HepG2 (cell line): ENCODE measurements around the gene ANLN. TPM values are rescaled to one million over a fixed set of nuclear protein-coding genes. Genes with fewer than 3 reads are reported as not detected.

ENCODE experiments used
- AHDC1 ChIP-seq: sonication (generic); formaldehyde crosslinking; IDR thresholded peaks from 2 replicates; pipeline ENCODE4 v1.5.1; 2020; ENCODE audit warnings: mild to moderate bottlenecking, missing genetic modification reagents, borderline replicate concordance
- ATF2 ChIP-seq: sonication (generic); formaldehyde crosslinking; IDR thresholded peaks from 2 replicates; pipeline ENCODE4 v1.4.0; 2020; ENCODE audit warnings: missing genetic modification reagents
- DBP ChIP-seq: sonication (generic); formaldehyde crosslinking; IDR thresholded peaks from 2 replicates; pipeline ENCODE4 v1.4.0; 2020; ENCODE audit warnings: missing genetic modification reagents; ENCODE audit errors: not compliant biosample characterization
- EP300 ChIP-seq, 3 experiments: sonication (generic) in 1 of 3; formaldehyde crosslinking in 1 of 3; IDR thresholded peaks; 2 replicates each; pipeline versions ENCODE4 v1.5.1 to v1.6.1; 2011 to 2020; ENCODE audit warnings: low read depth in 2 of 3, low read length in 2 of 3, borderline replicate concordance in 1 of 3, improper control_type of control experiment in 1 of 3, mild to moderate bottlenecking in 1 of 3, missing genetic modification reagents in 1 of 3, moderate library complexity in 1 of 3
- FOXO1 ChIP-seq: sonication (generic); formaldehyde crosslinking; IDR thresholded peaks from 2 replicates; pipeline ENCODE4 v1.4.0; 2020; ENCODE audit warnings: missing genetic modification reagents
- KMT2A ChIP-seq: sonication (generic); formaldehyde crosslinking; IDR thresholded peaks from 2 replicates; pipeline ENCODE4 v1.4.0; 2020; ENCODE audit warnings: missing genetic modification reagents
- ONECUT2 ChIP-seq: sonication (generic); formaldehyde crosslinking; IDR thresholded peaks from 2 replicates; pipeline ENCODE4 v1.4.0; 2020; ENCODE audit warnings: missing genetic modification reagents
- PHB2 ChIP-seq: fragments of 450-650 bp; IDR thresholded peaks from 2 replicates; pipeline ENCODE4 v1.6.1; 2018; ENCODE audit not compliant: partially characterized antibody
- RXRB ChIP-seq: IDR thresholded peaks from 2 replicates; pipeline ENCODE4 v1.6.1; 2016; ENCODE audit warnings: borderline replicate concordance, missing genetic modification reagents, missing compliant biosample characterization
- TBX2 ChIP-seq: sonication (generic); formaldehyde crosslinking; IDR thresholded peaks from 2 replicates; pipeline ENCODE4 v1.5.0; 2020; ENCODE audit warnings: missing genetic modification reagents, mild to moderate bottlenecking, borderline replicate concordance
- TEAD3 ChIP-seq: optimal IDR thresholded peaks from 2 replicates; pipeline ENCODE3; 2016; ENCODE audit warnings: borderline replicate concordance
- TFDP2 ChIP-seq: sonication (generic); formaldehyde crosslinking; IDR thresholded peaks from 2 replicates; pipeline ENCODE4 v1.4.0; 2020; ENCODE audit warnings: missing genetic modification reagents
- ZFP36L1 ChIP-seq: sonication (generic); formaldehyde crosslinking; IDR thresholded peaks from 2 replicates; pipeline ENCODE4 v1.8.0; 2022; ENCODE audit warnings: mild to moderate bottlenecking, missing genetic modification reagents, moderate library complexity
- ZGPAT ChIP-seq: IDR thresholded peaks from 2 replicates; pipeline ENCODE4 v1.6.1; 2016; ENCODE audit warnings: mild to moderate bottlenecking
- ZMYM3 ChIP-seq: sonication (generic); formaldehyde crosslinking; IDR thresholded peaks from 2 replicates; pipeline ENCODE4 v1.5.1; 2020; ENCODE audit warnings: mild to moderate bottlenecking, missing genetic modification reagents
- ZNF124 ChIP-seq: sonication (generic); formaldehyde crosslinking; IDR thresholded peaks from 2 replicates; pipeline ENCODE4 v1.4.0; 2020; ENCODE audit warnings: missing genetic modification reagents
- ZNF652 ChIP-seq: IDR thresholded peaks from 2 replicates; pipeline ENCODE4 v1.6.1; 2016; ENCODE audit warnings: low read depth, borderline replicate concordance
- ZNF670 ChIP-seq: sonication (generic); formaldehyde crosslinking; IDR thresholded peaks from 2 replicates; pipeline ENCODE4 v1.8.0; 2022; ENCODE audit warnings: mild to moderate bottlenecking, missing genetic modification reagents, borderline replicate concordance
- polyA plus RNA-seq, 8 experiments: library from polyadenylated mRNA; depleted of rRNA in 3 of 8; stranded (reverse) in 7 of 8; unstranded in 1 of 8; fragments of >200 nt; fragmentation: Illumina TruSeq in 4 of 8; extraction: Trizol in 4 of 8; gene quantifications; 2 replicates each; pipeline versions ENCODE4 v1.2.1 to v1.2.3, GENCODE V29; 2011 to 2016; ENCODE audit warnings: low read depth in 4 of 8, missing spikeins in 1 of 8, mixed read lengths in 1 of 8; ENCODE audit not compliant: insufficient read depth in 1 of 8
- total RNA-seq, 5 experiments: library from RNA; depleted of rRNA; stranded (reverse); fragments of >200 nt; fragmentation: Illumina TruSeq; extraction: Trizol; gene quantifications; 2 replicates each; pipeline ENCODE4 v1.2.3, GENCODE V29; 2016; ENCODE audit warnings: low read depth in 1 of 5

The ANLN gene
- total and polyA plus RNA-seq, 2 of the 13 experiments (the other 11 are each of a cell fraction or from before 2014, with no cell fraction given) = 20.0 to 72.0 TPM

- TF ChIP-seq TFDP2 (CRISPR knock-in tag) (peak; percentile 45; the same call in 1 of the 2 replicates), RXRB (CRISPR knock-in tag) (peak; percentile 59), ZNF670 (CRISPR knock-in tag) (0 out of 2 replicates have a peak, but pooled peaks have one; percentile 24), DBP (no peak), KMT2A (CRISPR knock-in tag) (peak; percentile 90; the same call in 1 of the 2 replicates), ONECUT2 (CRISPR knock-in tag) (no peak), ZGPAT (CRISPR knock-in tag) (0 out of 2 replicates have a peak, but pooled peaks have one; percentile 29), FOXO1 (CRISPR knock-in tag) (peak; percentile 80), ZNF124 (CRISPR knock-in tag) (0 out of 2 replicates have a peak, but pooled peaks have one; percentile 45), ZFP36L1 (no peak), ATF2 (CRISPR knock-in tag) (peak; percentile 60; the same call in 1 of the 2 replicates), PHB2 (no peak), TBX2 (CRISPR knock-in tag) (peak; percentile 59; the same call in 1 of the 2 replicates), TEAD3 (CRISPR knock-in tag) (peak; percentile 21), EP300 (IDR thresholded peaks at IDR 0.05; ENCODE audit: low read depth in 2 of 2, low read length in 2 of 2) (0 out of 4 replicates have a peak, but pooled peaks of 1 of the 2 experiments have one; percentile 18), EP300 (CRISPR knock-in tag; IDR thresholded peaks at IDR 0.05; ENCODE audit: borderline replicate concordance) (0 out of 2 replicates have a peak, but pooled peaks have one; percentile 20), AHDC1 (peak; percentile 30; the same call in 1 of the 2 replicates), ZMYM3 (peak; percentile 64), ZNF652 (CRISPR knock-in tag) (peak; percentile 97)
These were observed 4.2 kb downstream of the ANLN start (continued) for GRCh38 chr7:36393826-36394225.
